ENCODE data around the gene ZNF267.

The ZNF267 gene

DNA sequence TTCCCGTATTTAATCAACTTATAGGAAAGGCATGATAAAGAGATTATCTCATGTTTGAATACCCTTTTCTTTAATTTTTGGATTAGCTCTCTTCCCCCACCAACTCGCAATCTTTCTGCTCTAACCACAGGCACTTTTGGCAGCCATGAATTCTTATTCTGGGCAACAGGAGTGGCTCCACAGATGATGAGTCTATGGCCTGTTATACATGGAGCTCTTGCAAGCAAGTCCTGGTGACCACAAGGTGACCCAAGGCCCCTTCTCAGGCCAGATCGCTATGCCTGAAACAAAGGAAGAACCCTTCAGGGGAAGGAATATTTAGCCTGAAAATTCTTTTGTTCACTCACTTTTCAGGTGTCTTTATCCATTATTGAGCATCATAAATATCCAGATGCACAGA, 10.8 kb upstream of the ZNF267 start:
- no peak overlapping the region for H3K27ac ChIP-seq
- TF ChIP-seq, protein P1, sequence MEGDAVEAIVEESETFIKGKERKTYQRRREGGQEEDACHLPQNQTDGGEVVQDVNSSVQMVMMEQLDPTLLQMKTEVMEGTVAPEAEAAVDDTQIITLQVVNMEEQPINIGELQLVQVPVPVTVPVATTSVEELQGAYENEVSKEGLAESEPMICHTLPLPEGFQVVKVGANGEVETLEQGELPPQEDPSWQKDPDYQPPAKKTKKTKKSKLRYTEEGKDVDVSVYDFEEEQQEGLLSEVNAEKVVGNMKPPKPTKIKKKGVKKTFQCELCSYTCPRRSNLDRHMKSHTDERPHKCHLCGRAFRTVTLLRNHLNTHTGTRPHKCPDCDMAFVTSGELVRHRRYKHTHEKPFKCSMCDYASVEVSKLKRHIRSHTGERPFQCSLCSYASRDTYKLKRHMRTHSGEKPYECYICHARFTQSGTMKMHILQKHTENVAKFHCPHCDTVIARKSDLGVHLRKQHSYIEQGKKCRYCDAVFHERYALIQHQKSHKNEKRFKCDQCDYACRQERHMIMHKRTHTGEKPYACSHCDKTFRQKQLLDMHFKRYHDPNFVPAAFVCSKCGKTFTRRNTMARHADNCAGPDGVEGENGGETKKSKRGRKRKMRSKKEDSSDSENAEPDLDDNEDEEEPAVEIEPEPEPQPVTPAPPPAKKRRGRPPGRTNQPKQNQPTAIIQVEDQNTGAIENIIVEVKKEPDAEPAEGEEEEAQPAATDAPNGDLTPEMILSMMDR (conservative IDR thresholded peaks at IDR 0.05), result no peak
- TF ChIP-seq ZFX (IDR thresholded peaks at IDR 0.05), result no peak

DNA sequence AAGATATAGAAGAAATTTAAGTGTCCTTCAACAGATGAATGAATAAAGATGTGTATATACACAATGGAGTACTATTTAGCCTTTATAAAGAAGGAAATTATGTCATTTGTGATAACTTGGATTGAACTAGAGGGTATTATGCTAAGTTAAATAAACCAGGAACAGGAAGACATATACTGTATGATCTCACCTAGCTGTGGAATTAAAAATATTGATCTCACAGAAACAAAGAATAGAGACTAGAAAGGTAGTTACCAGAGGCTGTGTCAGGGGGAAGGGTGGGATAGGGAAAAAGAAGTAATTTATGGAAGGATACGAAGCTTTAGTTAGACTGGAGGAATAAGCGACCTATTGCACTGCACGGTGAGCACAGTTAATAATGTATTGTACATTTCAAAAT, 5.4 kb upstream of the ZNF267 start:
- H3K27ac ChIP-seq, result no peak overlapping the region

DNA sequence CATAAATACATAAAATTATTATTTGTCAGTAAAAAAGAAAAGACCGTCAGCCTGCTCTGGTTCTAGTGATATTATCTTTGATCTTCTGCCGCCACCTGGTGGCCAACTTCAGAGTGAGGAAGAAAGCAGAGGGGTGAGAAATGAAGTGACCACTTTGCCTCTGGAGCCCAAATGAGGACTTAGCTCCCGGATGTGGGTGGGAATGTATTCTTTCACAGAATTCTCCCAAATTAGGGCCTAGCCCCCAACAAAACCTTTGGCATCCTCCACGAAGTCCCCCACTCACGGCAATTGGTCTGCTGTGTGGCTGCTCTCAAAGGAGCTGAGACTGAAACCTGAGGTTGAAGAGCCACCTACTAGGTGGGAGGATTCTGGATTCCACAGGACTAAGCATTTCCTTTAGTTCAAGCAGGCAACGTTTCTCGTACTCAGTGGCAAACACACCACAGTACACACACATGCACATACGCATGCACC, 4.9 kb upstream of the ZNF267 start:
- no peak for TF ChIP-seq ZFX (IDR thresholded peaks at IDR 0.05)
- TF ChIP-seq, protein P1 (conservative IDR thresholded peaks at IDR 0.05), result peak; percentile 82
- H3K27ac ChIP-seq, result no peak overlapping the region

More for the DNA sequence above, 5.4 kb upstream of the ZNF267 start:
- no peak for TF ChIP-seq ZFX (IDR thresholded peaks at IDR 0.05)
- TF ChIP-seq, protein P1 (conservative IDR thresholded peaks at IDR 0.05), result no peak

DNA sequence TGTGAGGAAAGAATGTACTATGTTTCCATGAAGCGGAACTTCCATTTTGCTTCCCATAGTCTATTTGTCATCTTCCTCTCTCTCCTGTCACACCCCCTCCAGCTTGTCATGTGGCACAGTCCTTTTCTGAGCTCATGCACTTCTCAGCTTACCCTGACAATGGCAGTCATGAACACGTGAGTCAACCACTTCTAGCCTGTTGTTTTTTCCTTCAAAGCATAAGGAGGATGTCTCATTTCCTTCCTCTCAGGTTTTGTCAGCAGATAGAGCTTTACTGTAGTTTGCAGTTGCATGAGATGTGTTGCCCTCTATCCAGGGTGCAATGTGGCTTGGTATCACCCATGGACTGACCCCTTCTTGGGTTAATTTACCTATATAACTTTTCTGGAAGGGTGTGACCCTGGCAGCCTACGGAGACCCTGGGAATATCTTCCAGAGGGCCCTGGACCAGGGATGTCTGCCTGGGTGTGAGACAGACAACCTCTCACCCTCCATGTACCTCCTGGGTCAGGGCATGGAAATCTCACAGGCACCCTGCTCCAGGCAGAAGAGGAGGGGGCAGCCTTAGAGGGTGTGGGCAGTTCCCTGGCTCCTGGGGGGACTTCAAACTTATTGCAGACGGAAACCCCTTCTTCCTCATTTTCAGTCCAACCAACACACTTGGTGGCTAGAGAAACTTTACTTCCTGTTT, 4.0 kb upstream of the ZNF267 start:
- H3K27ac ChIP-seq, result no peak overlapping the region
- TF ChIP-seq, protein P1 (conservative IDR thresholded peaks at IDR 0.05), result no peak
- TF ChIP-seq ZFX (IDR thresholded peaks at IDR 0.05), result no peak

DNA sequence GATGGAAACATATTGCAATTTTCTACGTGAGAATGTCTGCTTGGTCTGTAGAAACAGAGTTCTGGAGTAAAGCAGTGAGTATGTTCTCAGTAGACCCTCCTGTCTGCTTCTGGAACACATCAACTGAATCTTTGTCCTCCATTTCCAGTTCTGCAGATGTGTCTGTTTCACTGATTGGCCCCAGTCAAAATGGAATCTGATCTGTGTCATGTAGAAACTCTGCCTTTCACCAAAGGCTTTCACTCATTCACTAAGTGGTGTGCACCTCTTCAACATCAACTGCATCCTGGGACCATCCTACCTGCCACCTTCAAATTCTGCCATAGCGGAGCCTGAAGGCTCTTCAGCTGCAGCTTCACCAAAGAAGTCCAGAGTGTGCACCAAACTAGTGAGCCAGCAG, 2.8 kb upstream of the ZNF267 start:
- TF ChIP-seq, protein P1 (conservative IDR thresholded peaks at IDR 0.05), result no peak
- TF ChIP-seq ZFX (IDR thresholded peaks at IDR 0.05), result no peak
- no peak overlapping the region for H3K27ac ChIP-seq

DNA sequence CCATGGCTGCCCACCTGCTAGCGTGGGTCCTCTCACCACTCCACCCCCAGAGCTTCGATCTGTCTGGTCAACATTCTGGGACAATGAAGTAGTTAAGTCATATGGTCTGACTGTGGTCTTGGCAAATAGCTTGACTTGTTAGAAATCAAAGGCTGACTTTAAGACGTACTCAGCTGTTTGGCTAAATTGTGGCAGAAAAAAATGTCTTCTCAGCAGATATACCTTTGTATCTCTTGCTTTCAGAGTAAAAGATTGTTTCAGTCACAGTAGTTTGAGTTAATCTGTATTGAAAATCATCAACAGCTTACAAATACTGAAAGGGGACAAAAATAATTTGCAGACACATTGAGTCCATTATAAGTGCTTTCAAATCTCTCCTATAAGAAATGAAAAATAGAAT, 2.1 kb upstream of the ZNF267 start:
- no peak overlapping the region for H3K27ac ChIP-seq
- no peak for TF ChIP-seq ZFX (IDR thresholded peaks at IDR 0.05)
- TF ChIP-seq, protein P1 (conservative IDR thresholded peaks at IDR 0.05), result no peak

DNA sequence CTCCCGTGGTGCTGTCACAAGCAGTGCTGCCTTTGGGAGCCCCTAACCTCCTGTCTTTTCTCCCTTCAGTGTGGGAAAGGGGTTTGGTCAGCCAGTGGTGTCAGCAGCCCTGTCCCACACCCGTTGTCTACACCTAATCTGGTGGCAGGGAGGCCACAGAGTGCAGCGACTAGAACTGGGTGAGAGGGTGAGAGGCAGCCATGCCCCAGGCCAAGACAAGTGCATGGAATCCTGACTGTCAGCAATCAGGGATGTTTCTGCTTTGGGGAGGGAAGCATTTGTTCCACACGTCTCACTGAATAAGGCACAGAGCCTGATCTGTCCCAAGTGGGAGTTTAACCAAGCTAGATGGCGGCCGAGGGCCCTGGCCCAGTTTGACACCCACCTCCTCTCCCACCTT, 1.4 kb upstream of the ZNF267 start:
- no peak overlapping the region for H3K27ac ChIP-seq
- TF ChIP-seq, protein P1 (conservative IDR thresholded peaks at IDR 0.05), result no peak
- TF ChIP-seq ZFX (IDR thresholded peaks at IDR 0.05), result no peak

All from C4-2B (cell line).